BJ (cell line): ENCODE measurements around the gene BASP1. TPM values are rescaled to one million over a fixed set of nuclear protein-coding genes. Genes with fewer than 3 reads are reported as not detected.
A peak's percentile ranks its signal among the peaks of the same experiment; 100 is the strongest.
"Not testable (repeated sequence)": the region's sequence is repeated elsewhere in the genome, so short reads cannot be mapped to it uniquely, and the experiment has no call there.

Experiments
- CTCF ChIA-PET: fragments of 350-600 bp; formaldehyde crosslinking; extraction: SDS; loops from one replicate; lab custom pipeline; 2021; ENCODE audit warnings: antibody characterized with exemption, inconsistent platforms; lab: Yijun Ruan, JAX
- POLR2A ChIA-PET: fragments of 300-600 bp; sonication (Branson Sonifier 250); formaldehyde crosslinking; extraction: SDS; loops from one replicate; lab custom pipeline; 2021; ENCODE audit warnings: antibody characterized with exemption; lab: Charles Lee
- DNase-seq: peaks from one replicate; pipeline ENCODE4 v3.0.0-alpha.2; 2011; ENCODE audit warnings: low read depth
- H3K27me3 ChIP-seq: 2 replicates; pipeline ENCODE4 v1.6.0; 2011; ENCODE audit warnings: low read length; ENCODE audit not compliant: control insufficient read depth, insufficient read depth
- H3K36me3 ChIP-seq: 2 replicates; pipeline ENCODE4 v1.5.1; 2011; ENCODE audit warnings: low read length; ENCODE audit not compliant: control insufficient read depth, insufficient read depth
- H3K4me3 ChIP-seq: 2 replicates; pipeline ENCODE4 v1.5.1; 2011; ENCODE audit warnings: low read depth, mild to moderate bottlenecking, control low read depth, low read length
- polyA plus RNA-seq: library from polyadenylated mRNA; depleted of rRNA; stranded (reverse); fragments of >200 nt; gene quantifications from 2 replicates; pipeline ENCODE4 v1.2.3, GENCODE V29; 2011
- TF ChIP-seq, protein P1 (sequence below): IDR thresholded peaks from 2 replicates; pipeline ENCODE4 v1.5.1; 2011; ENCODE audit warnings: low read depth, mild to moderate bottlenecking, control low read depth, inconsistent platforms, low read length, moderate library complexity; ENCODE audit not compliant: insufficient read depth

The BASP1 gene
- polyA plus RNA-seq, 1 experiment, result 48.7 TPM

DNA sequence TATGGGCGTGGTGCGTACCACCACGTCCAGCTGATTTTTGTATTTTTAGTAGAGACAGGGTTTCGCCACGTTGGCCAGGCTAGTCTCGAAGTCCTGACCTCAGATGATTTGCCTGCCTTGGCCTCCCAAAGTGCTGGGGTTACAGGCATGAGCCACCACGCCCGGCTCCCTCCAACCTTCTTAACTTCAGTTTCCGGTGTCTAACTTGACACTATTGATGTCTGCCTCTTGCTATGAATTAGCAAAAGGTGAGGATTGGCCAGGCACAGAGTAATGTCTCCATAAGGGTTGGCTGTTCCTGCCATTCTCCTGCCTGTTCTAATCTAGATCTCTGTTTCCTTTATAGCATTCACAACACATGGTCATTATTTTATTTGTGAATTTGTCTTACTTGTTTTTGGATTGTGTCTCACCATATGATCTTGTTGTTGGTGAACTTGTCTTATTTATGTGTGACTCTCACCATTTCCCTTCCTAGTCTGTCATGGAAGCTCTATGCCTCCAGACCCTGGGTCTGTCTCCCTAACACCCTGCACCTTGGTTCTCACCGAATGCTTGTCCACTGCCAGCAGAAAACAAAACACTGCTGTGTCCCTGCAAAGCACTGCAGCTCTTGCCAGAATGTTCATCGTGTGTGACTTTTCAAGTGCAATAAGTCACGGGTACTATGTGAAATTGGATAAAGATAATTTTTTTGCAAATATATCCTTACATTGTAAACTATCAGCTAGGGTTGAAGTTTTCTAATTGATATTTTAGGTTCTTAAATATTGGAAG, 26.0 kb downstream of the BASP1 start:
- DNase-seq, result no peak
- POLR2A ChIA-PET, result no interaction called here
- TF ChIP-seq, protein P1, sequence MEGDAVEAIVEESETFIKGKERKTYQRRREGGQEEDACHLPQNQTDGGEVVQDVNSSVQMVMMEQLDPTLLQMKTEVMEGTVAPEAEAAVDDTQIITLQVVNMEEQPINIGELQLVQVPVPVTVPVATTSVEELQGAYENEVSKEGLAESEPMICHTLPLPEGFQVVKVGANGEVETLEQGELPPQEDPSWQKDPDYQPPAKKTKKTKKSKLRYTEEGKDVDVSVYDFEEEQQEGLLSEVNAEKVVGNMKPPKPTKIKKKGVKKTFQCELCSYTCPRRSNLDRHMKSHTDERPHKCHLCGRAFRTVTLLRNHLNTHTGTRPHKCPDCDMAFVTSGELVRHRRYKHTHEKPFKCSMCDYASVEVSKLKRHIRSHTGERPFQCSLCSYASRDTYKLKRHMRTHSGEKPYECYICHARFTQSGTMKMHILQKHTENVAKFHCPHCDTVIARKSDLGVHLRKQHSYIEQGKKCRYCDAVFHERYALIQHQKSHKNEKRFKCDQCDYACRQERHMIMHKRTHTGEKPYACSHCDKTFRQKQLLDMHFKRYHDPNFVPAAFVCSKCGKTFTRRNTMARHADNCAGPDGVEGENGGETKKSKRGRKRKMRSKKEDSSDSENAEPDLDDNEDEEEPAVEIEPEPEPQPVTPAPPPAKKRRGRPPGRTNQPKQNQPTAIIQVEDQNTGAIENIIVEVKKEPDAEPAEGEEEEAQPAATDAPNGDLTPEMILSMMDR, result no peak
- Histone ChIP-seq H3K4me3 (no peak overlapping the region), H3K27me3 (no peaks in the 10 kb centered on the region), H3K36me3 (no peaks in the 10 kb centered on the region)
- CTCF ChIA-PET, result no interaction called here

DNA sequence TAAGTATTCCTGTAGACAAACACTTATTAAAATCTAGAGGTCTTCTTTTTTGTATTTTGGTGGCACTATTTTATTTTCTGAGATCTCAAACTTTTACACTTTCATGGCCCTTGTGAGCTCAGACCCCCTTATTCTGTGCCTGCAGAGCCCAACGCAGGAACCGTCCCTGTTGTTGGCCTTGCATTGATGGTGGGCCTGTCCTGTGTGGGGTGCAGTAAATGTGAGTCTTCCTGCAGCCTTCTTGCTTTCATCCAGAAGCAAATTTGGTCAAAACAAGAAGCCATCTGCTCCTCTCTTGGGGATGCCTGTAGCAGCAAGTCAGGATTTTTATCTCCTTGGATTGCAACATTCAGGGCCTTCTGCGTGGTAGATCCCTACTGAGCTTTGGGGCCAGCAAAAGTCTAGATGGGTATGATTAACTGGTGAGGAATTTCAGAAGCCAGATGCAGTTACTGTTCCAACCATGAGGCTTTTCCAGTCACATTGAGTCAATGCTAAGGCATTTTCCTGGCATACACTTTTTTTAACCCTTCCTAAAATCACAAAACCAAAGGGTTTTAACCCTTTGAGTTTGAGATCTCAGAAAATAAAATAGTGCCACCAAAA, 31.7 kb downstream of the BASP1 start:
- ChIA-PET CTCF (interaction anchor here (1.0 to 1.5 kb wide), 2 partner anchors 11 to 33 kb away, joined by 3 to 4 read pairs; no protein-coding TSS in a partner anchor), POLR2A (no interaction called here)
- Histone ChIP-seq H3K4me3 (no peak overlapping the region), H3K36me3 (no peaks in the 10 kb centered on the region), H3K27me3 (no peaks in the 10 kb centered on the region)
- peak; percentile 95 for DNase-seq
- TF ChIP-seq, protein P1, result 0 out of 2 replicates have a peak, but pooled peaks have one; percentile 4

DNA sequence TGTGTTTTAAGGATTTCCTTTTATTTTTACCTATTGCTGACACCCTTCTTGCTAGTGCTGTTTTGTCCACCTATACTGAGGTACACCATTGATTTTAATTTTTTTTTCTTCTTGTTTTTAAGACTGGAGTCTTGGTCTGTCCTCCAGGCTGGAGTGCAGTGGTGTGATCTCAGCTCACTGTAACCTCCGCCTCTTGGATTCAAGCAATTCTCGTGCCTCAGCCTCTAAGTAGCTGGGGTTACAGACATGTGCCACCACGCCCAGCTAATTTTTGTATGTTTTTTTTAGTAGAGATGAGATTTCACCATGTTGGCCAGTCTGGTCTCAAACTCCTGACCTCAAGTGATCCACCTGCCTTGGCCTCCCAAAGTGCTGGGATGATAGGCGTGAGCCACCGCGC, 32.4 kb downstream of the BASP1 start:
- POLR2A ChIA-PET, H3K36me3 ChIP-seq, H3K27me3 ChIP-seq, DNase-seq, H3K4me3 ChIP-seq: not testable (repeated sequence)
- CTCF ChIA-PET, result interaction anchor here (1.0 kb wide), 1 partner anchor 10 kb away, joined by 3 read pairs; no protein-coding TSS in a partner anchor

DNA sequence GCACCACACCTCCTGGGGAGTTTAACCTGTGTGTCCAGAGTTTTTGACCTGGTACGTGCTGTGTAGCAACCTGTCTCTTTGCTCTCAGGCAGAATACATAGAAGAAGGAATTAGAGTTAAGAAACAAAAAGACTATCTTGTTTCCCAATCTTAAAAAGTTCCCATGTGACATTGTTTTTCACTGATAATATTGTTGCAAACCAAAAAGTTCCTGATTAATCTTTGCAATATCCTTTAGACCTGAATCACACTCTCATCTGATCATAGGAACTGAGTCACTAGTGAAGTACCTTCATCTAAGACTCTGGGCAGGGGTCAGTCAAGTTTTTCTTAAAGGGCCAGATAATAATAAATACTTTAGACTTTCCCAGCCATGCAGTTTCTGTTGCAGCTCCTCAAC, 35.1 kb downstream of the BASP1 start:
- DNase-seq, result no peak
- ChIA-PET CTCF (interaction anchor here (0.8 kb wide), 2 partner anchors 8 to 27 kb away, joined by 3 to 6 read pairs; no protein-coding TSS in a partner anchor), POLR2A (no interaction called here)
- TF ChIP-seq, protein P1, result no peak
- H3K4me3 ChIP-seq, result no peak overlapping the region
- no peaks in the 10 kb centered on the region for H3K36me3 ChIP-seq
- H3K27me3 ChIP-seq, result no peaks in the 10 kb centered on the region

DNA sequence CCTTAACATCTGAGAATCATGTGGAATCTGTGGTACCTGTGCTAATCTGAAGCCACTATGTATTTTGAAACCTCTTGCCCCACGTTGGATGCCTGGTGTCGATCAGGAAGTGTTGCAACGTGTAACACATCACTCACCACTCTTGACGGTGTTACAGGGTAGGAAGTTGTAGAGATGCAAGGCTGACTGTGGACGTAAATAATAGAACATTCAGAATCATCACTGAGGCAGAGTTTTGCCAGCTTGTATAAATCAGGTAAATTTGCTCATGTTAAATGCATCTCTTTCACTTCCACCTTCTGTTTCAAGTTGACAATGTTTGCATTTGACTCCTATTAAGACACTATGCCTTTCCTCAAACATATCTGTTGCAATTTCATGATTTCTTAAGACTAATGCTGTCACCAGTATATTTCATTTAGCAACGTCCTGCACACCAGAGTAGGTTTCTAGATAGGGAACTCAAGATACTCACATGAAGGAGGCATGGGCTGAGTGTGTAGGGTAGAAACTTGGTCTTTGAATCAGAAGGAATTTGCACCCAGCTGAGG, 38.1 kb downstream of the BASP1 start:
- no peak for DNase-seq
- POLR2A ChIA-PET, result no interaction called here
- H3K4me3 ChIP-seq, result no peak overlapping the region
- TF ChIP-seq, protein P1, result no peak
- no peaks in the 10 kb centered on the region for H3K36me3 ChIP-seq
- CTCF ChIA-PET, result no interaction called here
- H3K27me3 ChIP-seq, result no peaks in the 10 kb centered on the region
